OCI-LY1 (cell line): ENCODE measurements around the gene MNAT1.

Experiments
- EZH2 ChIP-seq: fragments of 200-600 bp; sonication (generic), shearing (Covaris generic); IDR thresholded peaks from 2 replicates; pipeline ENCODE4 v1.8.0; 2017; ENCODE audit warnings: borderline replicate concordance, mixed run types, mild to moderate bottlenecking, antibody characterized with exemption, low read length, moderate library complexity, mixed read lengths
- TF ChIP-seq, protein P1 (sequence below): fragments of 200-600 bp; sonication (generic), shearing (Covaris generic); IDR thresholded peaks from 2 replicates; pipeline ENCODE4 v1.5.1; 2017; ENCODE audit warnings: mild to moderate bottlenecking, antibody characterized with exemption, low read length, moderate library complexity, mixed read lengths

DNA sequence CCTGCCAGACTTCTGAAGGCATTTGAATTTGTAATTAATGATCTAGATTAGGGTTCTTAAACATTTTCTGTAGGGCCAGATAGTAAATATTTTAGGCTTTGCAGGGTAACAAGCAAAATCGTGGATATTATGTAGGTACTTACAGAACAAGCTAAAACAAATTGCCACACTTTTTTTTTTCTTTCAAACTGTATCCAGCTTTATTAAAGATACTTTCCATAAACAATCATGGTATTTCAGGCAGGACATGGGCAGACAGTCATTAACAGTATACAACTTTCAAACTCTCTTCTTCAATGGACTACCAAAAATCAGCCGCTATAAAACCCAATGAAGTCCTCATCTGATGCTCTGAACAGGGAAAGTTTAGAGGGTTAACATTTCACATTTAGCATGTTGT is 236.7 kb downstream of the MNAT1 start:
- TF ChIP-seq, protein P1, sequence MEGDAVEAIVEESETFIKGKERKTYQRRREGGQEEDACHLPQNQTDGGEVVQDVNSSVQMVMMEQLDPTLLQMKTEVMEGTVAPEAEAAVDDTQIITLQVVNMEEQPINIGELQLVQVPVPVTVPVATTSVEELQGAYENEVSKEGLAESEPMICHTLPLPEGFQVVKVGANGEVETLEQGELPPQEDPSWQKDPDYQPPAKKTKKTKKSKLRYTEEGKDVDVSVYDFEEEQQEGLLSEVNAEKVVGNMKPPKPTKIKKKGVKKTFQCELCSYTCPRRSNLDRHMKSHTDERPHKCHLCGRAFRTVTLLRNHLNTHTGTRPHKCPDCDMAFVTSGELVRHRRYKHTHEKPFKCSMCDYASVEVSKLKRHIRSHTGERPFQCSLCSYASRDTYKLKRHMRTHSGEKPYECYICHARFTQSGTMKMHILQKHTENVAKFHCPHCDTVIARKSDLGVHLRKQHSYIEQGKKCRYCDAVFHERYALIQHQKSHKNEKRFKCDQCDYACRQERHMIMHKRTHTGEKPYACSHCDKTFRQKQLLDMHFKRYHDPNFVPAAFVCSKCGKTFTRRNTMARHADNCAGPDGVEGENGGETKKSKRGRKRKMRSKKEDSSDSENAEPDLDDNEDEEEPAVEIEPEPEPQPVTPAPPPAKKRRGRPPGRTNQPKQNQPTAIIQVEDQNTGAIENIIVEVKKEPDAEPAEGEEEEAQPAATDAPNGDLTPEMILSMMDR, result no peak
- TF ChIP-seq EZH2, result no peak
